Mesendoderm (in vitro differentiated cells): ENCODE results near the gene PGM2.
A peak's percentile ranks its signal among the peaks of the same experiment; 100 is the strongest.

Experiments used
- DNase-seq: peaks from one replicate; pipeline ENCODE4 v3.0.0; 2013
- H2AK5ac ChIP-seq: 2 replicates; pipeline ENCODE4 v1.6.1; 2013; ENCODE audit warnings: low read length, inconsistent platforms
- H2BK120ac ChIP-seq: 2 replicates; pipeline ENCODE4 v1.6.1; 2013; ENCODE audit warnings: low read depth, mild to moderate bottlenecking, low read length, moderate library complexity, mixed read lengths
- H2BK15ac ChIP-seq: replicated peaks from 2 replicates; pipeline ENCODE4 v1.6.1; 2013; ENCODE audit warnings: low read depth, mild to moderate bottlenecking, moderate library complexity
- H2BK5ac ChIP-seq: 2 replicates; pipeline ENCODE4 v1.6.1; 2013; ENCODE audit warnings: low read length, inconsistent platforms
- H3K18ac ChIP-seq: 2 replicates; pipeline ENCODE4 v1.6.1; 2013; ENCODE audit warnings: mild to moderate bottlenecking, low read length, mixed read lengths
- H3K23ac ChIP-seq: one replicate; pipeline ENCODE4 v1.6.1; 2013; ENCODE audit warnings: low read length
- H3K27ac ChIP-seq: 2 replicates; pipeline ENCODE4 v1.5.1; 2013; ENCODE audit warnings: low read depth, mild to moderate bottlenecking, inconsistent platforms, low read length, moderate library complexity
- H3K27me3 ChIP-seq: 2 replicates; pipeline ENCODE4 v1.6.1; 2013; ENCODE audit warnings: low read length, control low read depth, mild to moderate bottlenecking, inconsistent platforms; ENCODE audit not compliant: insufficient read depth, poor library complexity
- H3K36me3 ChIP-seq: 2 replicates; pipeline ENCODE4 v1.6.1; 2013; ENCODE audit warnings: low read length, inconsistent platforms; ENCODE audit not compliant: control insufficient read depth, insufficient read depth
- H3K4ac ChIP-seq: one replicate; pipeline ENCODE4 v1.6.1; 2013; ENCODE audit warnings: low read depth, mild to moderate bottlenecking, low read length, moderate library complexity
- H3K4me1 ChIP-seq: 2 replicates; pipeline ENCODE4 v1.6.1; 2013; ENCODE audit warnings: low read depth, low read length, inconsistent platforms; ENCODE audit not compliant: control insufficient read depth
- H3K4me2 ChIP-seq: 2 replicates; pipeline ENCODE4 v1.6.1; 2013; ENCODE audit warnings: low read length
- H3K4me3 ChIP-seq: 2 replicates; pipeline ENCODE4 v1.5.1; 2013; ENCODE audit warnings: mild to moderate bottlenecking, low read length
- H3K56ac ChIP-seq: one replicate; pipeline ENCODE4 v1.6.1; 2013; ENCODE audit warnings: low read length
- H3K79me1 ChIP-seq: 2 replicates; pipeline ENCODE4 v1.6.1; 2013; ENCODE audit warnings: low read length, inconsistent platforms
- H3K79me2 ChIP-seq: 2 replicates; pipeline ENCODE4 v1.6.1; 2013; ENCODE audit warnings: mild to moderate bottlenecking, low read length; ENCODE audit not compliant: control insufficient read depth, insufficient read depth
- H3K9ac ChIP-seq: 2 replicates; pipeline ENCODE4 v1.6.1; 2013; ENCODE audit warnings: low read length, inconsistent platforms
- H4K5ac ChIP-seq: one replicate; pipeline ENCODE4 v1.6.1; 2013; ENCODE audit warnings: low read length
- H4K8ac ChIP-seq: one replicate; pipeline ENCODE4 v1.6.1; 2013; ENCODE audit warnings: low read depth, mild to moderate bottlenecking, control low read depth, low read length, moderate library complexity
- WGBS: extraction: QIAGEN DNeasy Blood & Tissue Kit; methylation state at CpG from one replicate; pipeline ENCODE4 v1.1.7; 2013; ENCODE audit warnings: low lambda C conversion rate, missing lambda C conversion rate; ENCODE audit not compliant: insufficient coverage; ENCODE audit errors: extremely low coverage; 5-methylcytosine and 5-hydroxymethylcytosine counted together

PGM2 gene

GRCh38 chr4:37879365-37879764, 52.9 kb downstream of the PGM2 start:
- Histone ChIP-seq H3K4ac (no peak overlapping the region), H3K4me3 (no peak overlapping the region), H4K8ac (no peak overlapping the region), H2BK15ac (no peak overlapping the region), H2AK5ac (no peak overlapping the region), H3K27me3 (no peaks in the 10 kb centered on the region), H3K4me1 (no peaks in the 10 kb centered on the region), H3K27ac (no peak overlapping the region), H3K18ac (no peak overlapping the region), H3K56ac (no peak overlapping the region), H3K79me2 (no peaks in the 10 kb centered on the region), H3K79me1 (no peaks in the 10 kb centered on the region), H3K4me2 (no peak overlapping the region), H3K23ac (no peak overlapping the region), H3K36me3 (no peaks in the 10 kb centered on the region), H3K9ac (no peak overlapping the region), H4K5ac (no peak overlapping the region), H2BK5ac (no peak overlapping the region), H2BK120ac (no peak overlapping the region)
- WGBS: no CpG with 5 or more reads among the region's 8 CpGs
- no peak for DNase-seq

DNA sequence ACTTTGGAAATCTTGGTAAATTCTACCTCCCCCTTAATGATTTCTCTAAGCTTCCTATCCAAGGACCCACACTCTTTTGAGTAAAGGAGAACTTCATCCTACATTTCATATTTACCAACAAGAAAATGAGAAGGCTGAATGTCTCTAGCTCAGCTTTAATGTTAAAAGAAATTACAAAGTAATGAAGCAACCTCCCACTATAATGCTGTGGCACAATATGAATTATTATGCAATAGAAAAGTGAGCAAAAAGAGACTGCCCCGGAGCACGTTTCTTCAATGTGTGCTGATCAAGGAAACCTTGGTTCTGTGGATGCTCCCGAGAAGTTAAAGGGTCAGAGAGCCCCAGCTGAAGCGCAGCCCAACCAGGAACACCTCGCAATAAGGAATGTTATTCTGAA, 55.3 kb downstream of the PGM2 start:
- H3K4me1 ChIP-seq: no peaks in the 10 kb centered on the region
- H2AK5ac ChIP-seq: no peak overlapping the region
- no CpG with 5 or more reads among the region's 5 CpGs for WGBS
- H2BK5ac ChIP-seq: no peak overlapping the region
- no peak overlapping the region for H3K9ac ChIP-seq
- H2BK15ac ChIP-seq: no peak overlapping the region
- no peak overlapping the region for H4K8ac ChIP-seq
- no peak overlapping the region for H3K27ac ChIP-seq
- no peak overlapping the region for H3K4me2 ChIP-seq
- H3K56ac ChIP-seq: no peak overlapping the region
- no peak overlapping the region for H3K4ac ChIP-seq
- DNase-seq: no peak
- no peaks in the 10 kb centered on the region for H3K36me3 ChIP-seq
- H3K4me3 ChIP-seq: no peak overlapping the region
- no peak overlapping the region for H3K23ac ChIP-seq
- no peaks in the 10 kb centered on the region for H3K79me2 ChIP-seq
- H4K5ac ChIP-seq: no peak overlapping the region
- H3K18ac ChIP-seq: no peak overlapping the region
- H2BK120ac ChIP-seq: no peak overlapping the region
- no peaks in the 10 kb centered on the region for H3K27me3 ChIP-seq
- H3K79me1 ChIP-seq: no peaks in the 10 kb centered on the region

DNA sequence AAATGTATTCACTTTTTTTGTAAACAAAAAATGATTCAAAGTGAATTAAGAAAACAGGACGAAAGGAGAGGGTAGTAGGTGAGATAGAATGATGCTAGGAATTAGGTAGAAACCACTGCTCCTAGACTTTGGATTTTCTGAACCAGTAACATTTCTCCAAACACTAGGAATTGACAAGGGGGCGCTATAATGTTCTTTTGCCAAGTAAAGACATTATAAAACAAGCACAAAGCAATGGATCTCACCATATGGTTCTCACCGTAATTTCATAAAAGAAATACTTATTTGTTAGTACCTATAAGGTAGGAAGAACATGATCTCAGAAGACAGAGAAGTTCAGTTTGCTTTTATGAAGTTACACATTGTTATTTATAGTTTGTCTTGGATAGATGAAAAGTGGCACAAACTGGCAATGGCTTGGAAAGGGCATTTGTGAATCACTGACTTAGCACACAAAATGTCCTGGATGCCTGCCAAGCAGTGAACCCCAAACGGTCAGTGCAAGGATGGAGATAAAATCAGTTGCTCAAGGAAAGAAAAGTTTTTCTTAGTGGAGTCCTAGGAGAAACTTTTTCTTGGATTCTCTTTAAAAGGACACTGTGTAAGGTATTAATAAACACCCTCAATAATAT, 56.3 kb downstream of the PGM2 start:
- no peaks in the 10 kb centered on the region for H3K4me1 ChIP-seq
- H3K9ac ChIP-seq: no peak overlapping the region
- WGBS: no CpG with 5 or more reads among the region's 4 CpGs
- no peak overlapping the region for H3K56ac ChIP-seq
- H3K18ac ChIP-seq: no peak overlapping the region
- no peak overlapping the region for H3K4me2 ChIP-seq
- no peak overlapping the region for H4K5ac ChIP-seq
- no peak overlapping the region for H3K27ac ChIP-seq
- DNase-seq: peak; percentile 17
- no peak overlapping the region for H3K4me3 ChIP-seq
- no peak overlapping the region for H2BK120ac ChIP-seq
- no peak overlapping the region for H2BK15ac ChIP-seq
- H3K23ac ChIP-seq: no peak overlapping the region
- no peak overlapping the region for H3K4ac ChIP-seq
- no peaks in the 10 kb centered on the region for H3K79me2 ChIP-seq
- no peak overlapping the region for H4K8ac ChIP-seq
- H3K79me1 ChIP-seq: no peaks in the 10 kb centered on the region
- H3K27me3 ChIP-seq: no peaks in the 10 kb centered on the region
- no peak overlapping the region for H2AK5ac ChIP-seq
- H3K36me3 ChIP-seq: no peaks in the 10 kb centered on the region
- H2BK5ac ChIP-seq: no peak overlapping the region

DNA sequence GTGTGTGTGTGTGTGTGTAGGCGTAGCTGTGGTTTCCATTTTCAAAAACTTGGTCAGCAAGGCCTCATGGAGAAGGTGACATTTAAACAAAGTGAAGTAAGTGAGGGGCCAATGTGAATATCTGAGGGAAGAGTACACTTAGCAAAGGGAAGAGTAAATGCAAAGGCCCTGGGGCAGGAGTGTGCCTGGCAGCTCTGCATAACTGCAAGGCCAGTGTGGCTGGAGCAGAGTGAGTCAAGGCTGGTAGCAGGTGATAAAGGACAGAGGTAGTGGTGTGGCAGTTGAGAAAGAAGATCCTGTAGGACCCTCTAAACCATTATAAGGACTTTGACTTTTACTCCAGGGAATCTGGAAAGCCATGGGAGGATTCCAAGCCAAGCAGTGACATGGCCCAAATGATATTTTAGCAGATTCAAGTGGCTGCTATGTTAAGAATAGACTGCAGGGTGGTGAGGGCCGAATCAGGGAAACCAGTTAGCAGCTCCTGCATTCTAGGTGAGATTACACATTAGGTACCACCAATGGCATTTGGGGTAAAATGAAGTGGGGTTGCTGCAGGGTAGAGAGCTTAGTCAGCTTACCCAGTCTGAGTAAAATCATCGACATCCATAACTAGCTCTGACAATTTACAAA, 58.5 kb downstream of the PGM2 start:
- Histone ChIP-seq H4K5ac (no peak overlapping the region), H4K8ac (no peak overlapping the region), H3K79me2 (no peaks in the 10 kb centered on the region), H3K4ac (no peak overlapping the region), H3K27ac (no peak overlapping the region), H2AK5ac (no peak overlapping the region), H2BK5ac (no peak overlapping the region), H2BK15ac (no peak overlapping the region), H3K36me3 (no peaks in the 10 kb centered on the region), H3K4me3 (no peak overlapping the region), H3K4me1 (no peaks in the 10 kb centered on the region), H3K23ac (no peak overlapping the region), H3K56ac (no peak overlapping the region), H3K9ac (no peak overlapping the region), H3K79me1 (no peaks in the 10 kb centered on the region), H3K4me2 (no peak overlapping the region), H3K27me3 (peaks cover 12% of the 10 kb centered on the region), H2BK120ac (no peak overlapping the region), H3K18ac (no peak overlapping the region)
- DNase-seq: no peak
- no CpG with 5 or more reads among the region's 3 CpGs for WGBS

DNA sequence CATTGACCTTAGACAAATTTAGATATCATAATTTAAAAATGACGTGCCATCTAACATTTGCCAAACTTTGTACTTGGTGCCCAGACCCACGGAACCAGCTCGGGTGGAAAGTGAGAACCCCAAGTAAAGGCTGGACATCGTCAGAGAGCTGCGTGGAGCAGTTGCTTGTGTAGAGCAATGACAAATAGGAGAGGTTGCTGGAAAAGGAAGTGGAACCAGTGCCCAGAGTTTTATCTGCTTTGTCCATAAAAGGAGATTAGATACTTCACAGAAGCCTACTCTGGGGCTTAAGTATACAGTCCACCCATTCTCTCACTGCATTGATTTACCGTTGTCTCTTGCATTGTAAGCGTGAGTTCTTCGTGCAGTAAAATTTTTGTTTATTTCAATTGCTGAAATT, 59.0 kb downstream of the PGM2 start:
- no peak overlapping the region for H3K4ac ChIP-seq
- H3K18ac ChIP-seq: no peak overlapping the region
- no peak overlapping the region for H2BK5ac ChIP-seq
- H3K4me2 ChIP-seq: no peak overlapping the region
- no peak overlapping the region for H3K9ac ChIP-seq
- no peak overlapping the region for H3K4me3 ChIP-seq
- peaks cover 17% of the 10 kb centered on the region for H3K27me3 ChIP-seq
- H3K79me2 ChIP-seq: no peaks in the 10 kb centered on the region
- H3K36me3 ChIP-seq: no peaks in the 10 kb centered on the region
- H4K5ac ChIP-seq: no peak overlapping the region
- H3K27ac ChIP-seq: no peak overlapping the region
- H2BK120ac ChIP-seq: no peak overlapping the region
- H3K23ac ChIP-seq: no peak overlapping the region
- no peak overlapping the region for H3K56ac ChIP-seq
- no peaks in the 10 kb centered on the region for H3K79me1 ChIP-seq
- no peak overlapping the region for H2BK15ac ChIP-seq
- H4K8ac ChIP-seq: no peak overlapping the region
- no peak for DNase-seq
- H3K4me1 ChIP-seq: no peaks in the 10 kb centered on the region
- WGBS: no CpG with 5 or more reads among the region's 8 CpGs
- H2AK5ac ChIP-seq: no peak overlapping the region
